HEK293T (cell line): ENCODE results near the gene TSPAN4.

Source experiments
- CTCF ChIA-PET: fragments of 350-600 bp; formaldehyde crosslinking; extraction: SDS; loops from one replicate; lab custom pipeline; 2021; ENCODE audit warnings: antibody characterized with exemption, inconsistent platforms; lab: Yijun Ruan, JAX
- POLR2A ChIA-PET: fragments of 350-600 bp; formaldehyde crosslinking; extraction: SDS; loops from one replicate; lab custom pipeline; 2020; ENCODE audit warnings: antibody characterized with exemption, inconsistent platforms; lab: Yijun Ruan, JAX
- DNase-seq: peaks from one replicate; pipeline ENCODE4 v3.0.0; 2012; ENCODE audit warnings: mixed read lengths; ENCODE audit errors: extremely low spot score
- ARNT ChIP-seq: fragments of 450-650 bp; IDR thresholded peaks from 2 replicates; pipeline ENCODE4 v1.6.1; 2017; ENCODE audit warnings: mild to moderate bottlenecking
- BHLHE40 ChIP-seq: fragments of 450-650 bp; IDR thresholded peaks from 2 replicates; pipeline ENCODE4 v1.6.1; 2016; ENCODE audit warnings: mild to moderate bottlenecking, moderate library complexity, borderline replicate concordance
- CTBP1 ChIP-seq: fragments of 450-650 bp; IDR thresholded peaks from 2 replicates; pipeline ENCODE4 v1.6.1; 2016; ENCODE audit warnings: borderline replicate concordance
- ELF4 ChIP-seq: fragments of 450-650 bp; IDR thresholded peaks from 2 replicates; pipeline ENCODE4 v1.6.1; 2017; ENCODE audit warnings: antibody characterized with exemption
- FOXA1 ChIP-seq: fragments of 450-650 bp; IDR thresholded peaks from 2 replicates; pipeline ENCODE4 v1.6.1; 2016; ENCODE audit warnings: mild to moderate bottlenecking
- FOXK2 ChIP-seq: fragments of 450-650 bp; IDR thresholded peaks from 2 replicates; pipeline ENCODE4 v1.6.1; 2016; ENCODE audit warnings: mild to moderate bottlenecking
- FOXM1 ChIP-seq: fragments of 450-650 bp; IDR thresholded peaks from 2 replicates; pipeline ENCODE4 v1.6.1; 2017; ENCODE audit warnings: mild to moderate bottlenecking, borderline replicate concordance
- HDGF ChIP-seq: fragments of 450-650 bp; IDR thresholded peaks from 2 replicates; pipeline ENCODE4 v1.6.1; 2017; ENCODE audit warnings: antibody characterized with exemption, borderline replicate concordance
- L3MBTL2 ChIP-seq: fragments of 450-650 bp; conservative IDR thresholded peaks from 2 replicates; pipeline ENCODE4 v1.6.1; 2016; ENCODE audit warnings: mild to moderate bottlenecking
- LEF1 ChIP-seq: fragments of 450-650 bp; IDR thresholded peaks from 2 replicates; pipeline ENCODE4 v1.6.1; 2017; ENCODE audit warnings: mild to moderate bottlenecking, borderline replicate concordance
- NFRKB ChIP-seq: fragments of 450-650 bp; IDR thresholded peaks from 2 replicates; pipeline ENCODE4 v1.6.1; 2016; ENCODE audit warnings: mild to moderate bottlenecking, moderate library complexity
- SP1 ChIP-seq: fragments of 450-650 bp; IDR thresholded peaks from 2 replicates; pipeline ENCODE4 v1.6.1; 2017
- SUZ12 ChIP-seq: fragments of 450-650 bp; IDR thresholded peaks from 2 replicates; pipeline ENCODE4 v1.6.1; 2016; ENCODE audit warnings: mild to moderate bottlenecking
- TARDBP ChIP-seq: fragments of 450-650 bp; IDR thresholded peaks from 2 replicates; pipeline ENCODE4 v1.6.1; 2016
- ZNF384 ChIP-seq: fragments of 450-650 bp; IDR thresholded peaks from 2 replicates; pipeline ENCODE4 v1.6.1; 2016
- TF ChIP-seq, protein P1 (sequence below): fragments of 450-650 bp; IDR thresholded peaks from 2 replicates; pipeline ENCODE4 v1.6.1; 2016

Gene TSPAN4

DNA sequence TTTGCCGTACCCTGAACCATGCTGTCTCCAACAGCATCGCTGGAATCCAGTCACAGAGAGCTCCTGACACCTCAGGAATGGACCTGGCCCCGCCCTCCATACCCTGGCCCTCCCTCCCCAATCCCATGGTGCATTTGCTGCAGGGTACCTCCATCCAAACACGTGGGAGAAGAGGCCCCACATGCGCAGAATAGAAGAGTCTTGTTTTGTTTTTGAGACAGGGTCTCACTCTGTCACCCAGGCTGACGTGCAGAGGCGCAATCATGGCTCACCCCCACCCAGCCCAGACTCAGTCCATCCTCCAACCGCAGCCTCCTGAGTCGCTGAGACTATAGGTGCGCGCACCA is 26.2 kb upstream of the TSPAN4 start:
- DNase-seq = no peak
- CTCF ChIA-PET = no interaction called here
- POLR2A ChIA-PET = interaction anchor here (1.4 to 5.3 kb wide), 2 partner anchors 7 to 27 kb away, joined by 5 to 39 read pairs; partner anchors contain the start of genes POLR2L, RPLP2 and TSPAN4
- no peak for TF ChIP-seq NFRKB

DNA sequence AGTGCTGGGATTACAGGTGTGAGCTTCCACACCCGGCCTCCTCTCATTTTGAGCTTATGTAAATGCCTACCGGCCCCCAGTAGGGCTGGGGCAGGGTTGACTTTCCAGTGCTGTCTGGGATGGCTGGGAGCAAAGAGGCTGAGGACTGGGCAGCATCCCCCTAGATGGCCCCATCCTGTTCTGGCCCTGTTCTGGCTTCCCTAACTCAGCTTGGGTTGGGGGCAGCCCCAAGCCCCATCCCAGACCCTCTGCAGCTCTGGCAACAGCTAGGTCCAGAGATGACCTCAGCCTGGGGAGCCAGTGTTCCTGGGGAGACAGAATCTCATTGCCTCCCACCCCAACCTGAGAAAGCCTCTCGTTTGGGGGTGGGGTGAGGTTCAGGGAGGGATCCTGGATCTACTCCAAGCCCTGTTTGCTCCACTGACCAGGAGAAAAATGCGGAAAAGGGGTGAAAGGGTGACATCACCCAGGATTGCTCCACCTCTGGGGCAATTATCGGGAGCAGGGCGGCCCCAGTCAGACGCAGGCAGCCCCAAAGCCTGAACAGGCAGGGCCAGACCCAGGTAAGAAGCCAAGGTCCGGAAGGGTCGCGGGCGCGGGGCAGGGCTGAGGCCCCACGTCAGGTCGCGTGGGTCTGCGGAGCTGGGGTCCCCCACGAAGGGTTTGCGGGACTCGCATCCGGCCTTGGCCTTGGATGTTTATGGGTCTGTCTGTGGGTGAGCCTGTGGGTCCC is 24.1 kb upstream of the TSPAN4 start, which contains the start of gene PNPLA2:
PNPLA2 (plus strand) TSS at position 519 of the 733 bp plus-strand sequence. CDS start 805 bp downstream, outside the sequence.
- POLR2A ChIA-PET = interaction anchor here (0.6 to 5.3 kb wide), 15 partner anchors 10 to 243 kb away, joined by 3 to 40 read pairs (median 4); partner anchors contain the start of genes CD151, CRACR2B, GATD1 and RPLP2
- DNase-seq = no peak
- TF ChIP-seq CTBP1 (no peak), L3MBTL2 (no peak), HDGF (no peak), FOXM1 (no peak), TARDBP (no peak), ELF4 (no peak), LEF1 (no peak), SUZ12 (no peak), ARNT (no peak), FOXA1 (no peak), ZNF384 (no peak), BHLHE40 (no peak), FOXK2 (no peak), NFRKB (no peak), SP1 (no peak)
- TF ChIP-seq, protein P1, sequence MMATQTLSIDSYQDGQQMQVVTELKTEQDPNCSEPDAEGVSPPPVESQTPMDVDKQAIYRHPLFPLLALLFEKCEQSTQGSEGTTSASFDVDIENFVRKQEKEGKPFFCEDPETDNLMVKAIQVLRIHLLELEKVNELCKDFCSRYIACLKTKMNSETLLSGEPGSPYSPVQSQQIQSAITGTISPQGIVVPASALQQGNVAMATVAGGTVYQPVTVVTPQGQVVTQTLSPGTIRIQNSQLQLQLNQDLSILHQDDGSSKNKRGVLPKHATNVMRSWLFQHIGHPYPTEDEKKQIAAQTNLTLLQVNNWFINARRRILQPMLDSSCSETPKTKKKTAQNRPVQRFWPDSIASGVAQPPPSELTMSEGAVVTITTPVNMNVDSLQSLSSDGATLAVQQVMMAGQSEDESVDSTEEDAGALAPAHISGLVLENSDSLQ = no peak
- CTCF ChIA-PET = interaction anchor here (0.6 to 1.3 kb wide), 3 partner anchors 25 to 315 kb away, joined by 3 read pairs; partner anchors contain the start of gene TSPAN4

- DNase-seq = peak; percentile 89
- ChIA-PET CTCF (interaction anchor here (0.6 to 1.3 kb wide), 2 partner anchors 30 to 314 kb away, joined by 3 read pairs; no protein-coding TSS in a partner anchor), POLR2A (interaction anchor here (0.6 to 5.3 kb wide), 14 partner anchors 9 to 244 kb away, joined by 3 to 40 read pairs (median 5); partner anchors contain the start of genes CD151, CRACR2B, GATD1 and RPLP2)
- TF ChIP-seq FOXA1 (no peak), ARNT (no peak), FOXM1 (no peak), FOXK2 (no peak), NFRKB (no peak), L3MBTL2 (no peak), SUZ12 (no peak), SP1 (no peak), HDGF (no peak), ZNF384 (no peak), LEF1 (no peak), ELF4 (no peak)
These were observed 23.3 kb upstream of the TSPAN4 start for GRCh38 chr11:819129-819931.

GRCh38 chr11:819943-820649 is 22.6 kb upstream of the TSPAN4 start:
- DNase-seq = peak; percentile 61
- TF ChIP-seq FOXK2 (no peak), FOXM1 (no peak), ZNF384 (no peak), ARNT (no peak), CTBP1 (no peak), ELF4 (no peak), TARDBP (no peak), SP1 (no peak), HDGF (no peak), FOXA1 (no peak), L3MBTL2 (no peak), LEF1 (no peak), NFRKB (no peak), SUZ12 (no peak)
- TF ChIP-seq, protein P1 = no peak
- ChIA-PET POLR2A (interaction anchor here (1.0 to 5.3 kb wide), 7 partner anchors 11 to 244 kb away, joined by 3 to 40 read pairs (median 7); partner anchors contain the start of genes CD151, GATD1 and RPLP2), CTCF (no interaction called here)

DNA sequence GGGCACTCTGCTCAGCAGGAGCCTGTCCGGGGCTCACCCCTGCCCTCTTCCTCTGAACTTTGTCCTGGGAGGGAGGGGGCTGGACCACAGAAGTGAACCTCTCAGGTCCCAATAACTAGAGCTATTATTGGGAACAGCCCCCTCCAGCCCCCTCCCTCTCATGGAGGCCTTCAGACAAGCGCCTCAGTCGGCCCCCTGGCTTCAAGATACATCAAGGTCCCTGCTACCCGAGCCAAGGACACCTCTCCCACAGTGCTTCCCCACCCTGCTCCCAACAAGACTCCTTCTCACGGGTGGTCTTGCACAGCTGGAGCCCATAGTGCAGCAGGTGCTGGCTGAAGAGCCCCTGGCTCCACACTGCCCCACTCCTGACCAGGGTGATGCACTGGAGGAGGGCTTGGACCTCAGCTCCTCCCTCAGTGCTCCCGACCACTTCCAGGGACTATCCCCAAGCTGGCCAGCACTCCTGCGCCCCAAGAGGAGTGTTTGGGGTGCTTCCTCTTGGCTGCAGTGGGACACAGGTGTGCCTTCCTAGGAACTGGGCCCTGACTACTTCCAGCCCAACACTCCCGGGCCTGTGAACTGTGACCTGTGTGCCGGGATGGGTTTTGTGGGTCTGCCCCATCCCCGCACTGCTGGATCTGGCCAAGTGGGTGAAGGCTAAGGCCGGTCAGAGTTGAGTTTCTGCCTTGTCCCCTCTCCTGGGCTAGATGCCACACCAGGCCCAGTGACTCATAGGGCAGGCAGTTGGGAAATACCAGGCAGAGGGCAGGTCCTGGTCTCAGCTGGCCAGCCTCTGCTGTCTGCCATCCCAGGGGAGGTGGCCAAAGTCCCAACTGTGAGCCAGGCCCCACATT is 21.8 kb upstream of the TSPAN4 start:
- POLR2A ChIA-PET = interaction anchor here (1.2 to 5.3 kb wide), 3 partner anchors 12 to 22 kb away, joined by 3 to 40 read pairs (median 39); partner anchors contain the start of genes CD151, POLR2L, RPLP2 and TSPAN4
- TF ChIP-seq SP1 (no peak), FOXK2 (no peak), FOXA1 (no peak), ARNT (no peak), ZNF384 (no peak), HDGF (no peak), TARDBP (no peak), LEF1 (no peak), SUZ12 (no peak), NFRKB (no peak), FOXM1 (no peak), CTBP1 (no peak), L3MBTL2 (no peak), BHLHE40 (no peak), ELF4 (no peak)
- TF ChIP-seq, protein P1 = no peak
- CTCF ChIA-PET = no interaction called here
- DNase-seq = no peak
